HG03159 (cell line): ENCODE measurements around the gene SCRN1.

Experiments used
- ATAC-seq: cut with Tn5 transposase; IDR thresholded peaks from one replicate; pipeline ENCODE4 v1.9.1; 2021; ENCODE audit warnings: mild to moderate bottlenecking, moderate library complexity; ENCODE audit not compliant: unreplicated experiment

The SCRN1 gene

GRCh38 chr7:30010021-30010420, 20.4 kb upstream of the SCRN1 start:
- ATAC-seq: no peak

- no peak for ATAC-seq
Measured at GRCh38 chr7:30005464-30005863, 15.9 kb upstream of the SCRN1 start.

- ATAC-seq: no peak
Measured at GRCh38 chr7:30003098-30003497, 13.5 kb upstream of the SCRN1 start.

GRCh38 chr7:30001998-30002397, 12.4 kb upstream of the SCRN1 start:
- no peak for ATAC-seq

- ATAC-seq: no peak
Measured at GRCh38 chr7:29998489-29998888, 8.9 kb upstream of the SCRN1 start.

GRCh38 chr7:29996321-29996720, 6.7 kb upstream of the SCRN1 start:
- no peak for ATAC-seq

GRCh38 chr7:29995652-29996051, 6.1 kb upstream of the SCRN1 start:
- ATAC-seq: no peak

GRCh38 chr7:29993140-29993539, 3.5 kb upstream of the SCRN1 start:
- ATAC-seq: no peak

GRCh38 chr7:29991937-29992336, 2.3 kb upstream of the SCRN1 start:
- no peak for ATAC-seq

GRCh38 chr7:29990931-29991330, 1.3 kb upstream of the SCRN1 start:
- no peak for ATAC-seq

GRCh38 chr7:29988424-29989256, 961 bp downstream of the SCRN1 start:
- ATAC-seq: peak; percentile 35

GRCh38 chr7:29987811-29988317, 1.7 kb downstream of the SCRN1 start:
- no peak for ATAC-seq

- no peak for ATAC-seq
Measured at GRCh38 chr7:29987083-29987482, 2.5 kb downstream of the SCRN1 start.

GRCh38 chr7:29980151-29980550, 9.4 kb downstream of the SCRN1 start:
- ATAC-seq: no peak

- ATAC-seq: no peak
Measured at GRCh38 chr7:29977886-29978651, 11.5 kb downstream of the SCRN1 start.

GRCh38 chr7:29976673-29977415, 12.8 kb downstream of the SCRN1 start:
- ATAC-seq: no peak

GRCh38 chr7:29976266-29976665, 13.3 kb downstream of the SCRN1 start:
- ATAC-seq: no peak

- ATAC-seq: no peak
Measured at GRCh38 chr7:29975561-29975960, 14.0 kb downstream of the SCRN1 start.

- no peak for ATAC-seq
Measured at GRCh38 chr7:29974286-29974685, 15.3 kb downstream of the SCRN1 start.

GRCh38 chr7:29972315-29972669, 17.3 kb downstream of the SCRN1 start:
- ATAC-seq: no peak

- ATAC-seq: no peak
Measured at GRCh38 chr7:29971566-29972314, 17.9 kb downstream of the SCRN1 start.
